Suprapubic skin (tissue), 4 donors: ENCODE measurements around the gene CLSTN3. TPM values are rescaled to one million over a fixed set of nuclear protein-coding genes. Genes with fewer than 3 reads are reported as not detected.

Experiments used
- DNase-seq, 2 donors: peaks; one replicate each; pipeline ENCODE4 v3.0.0-alpha.2; 2019; ENCODE audit warnings: low spot score in 2 of 2
- H3K27ac ChIP-seq: fragments of 200-600 bp; sonication (generic); one replicate; pipeline ENCODE4 v1.5.1; 2019
- H3K27me3 ChIP-seq: fragments of 200-600 bp; sonication (generic); one replicate; pipeline ENCODE4 v1.5.1; 2019
- H3K36me3 ChIP-seq: fragments of 200-600 bp; sonication (generic); one replicate; pipeline ENCODE4 v1.5.1; 2019
- H3K4me1 ChIP-seq: fragments of 200-600 bp; sonication (generic); one replicate; pipeline ENCODE4 v1.5.1; 2019
- H3K4me3 ChIP-seq: fragments of 200-600 bp; sonication (generic); one replicate; pipeline ENCODE4 v1.5.1; 2019; ENCODE audit warnings: mild to moderate bottlenecking
- H3K9me3 ChIP-seq: fragments of 200-600 bp; sonication (generic); one replicate; pipeline ENCODE4 v1.5.1; 2019
- CTCF ChIP-seq, 2 donors: fragments of 200-600 bp in 1 of 2; fragments of 450-650 bp in 1 of 2; sonication (generic) in 1 of 2; IDR thresholded peaks; one replicate each; pipeline ENCODE4 v1.5.1; 2016 to 2019; ENCODE audit warnings: antibody characterized with exemption in 2 of 2, mild to moderate bottlenecking in 1 of 2, moderate library complexity in 1 of 2
- EP300 ChIP-seq: sonication (generic); formaldehyde crosslinking; IDR thresholded peaks from one replicate; pipeline ENCODE4 v1.6.1; 2017; ENCODE audit warnings: antibody characterized with exemption
- POLR2A ChIP-seq, 2 donors: fragments of 450-650 bp; IDR thresholded peaks; one replicate each; pipeline ENCODE4 v1.6.1; 2017; ENCODE audit warnings: antibody characterized with exemption in 2 of 2, mild to moderate bottlenecking in 2 of 2, moderate library complexity in 2 of 2
- POLR2AphosphoS5 ChIP-seq, 3 donors: sonication (generic); formaldehyde crosslinking; IDR thresholded peaks; one replicate each; pipeline ENCODE4 v1.6.1; 2017; ENCODE audit warnings: antibody characterized with exemption in 3 of 3
- WGBS: methylation state at CpG from one replicate; pipeline ENCODE4 v1.1.5; 2018; 5-methylcytosine and 5-hydroxymethylcytosine counted together
- total RNA-seq, 4 donors: library from RNA; depleted of rRNA; stranded (reverse); fragments of >200 nt; gene quantifications; one replicate each; pipeline ENCODE4 v1.1.0, GENCODE V29; 2016

CLSTN3 gene
- total RNA-seq, 4 donors from 2014 or later = 29.9 to 69.8 (median 39.1) TPM

DNA sequence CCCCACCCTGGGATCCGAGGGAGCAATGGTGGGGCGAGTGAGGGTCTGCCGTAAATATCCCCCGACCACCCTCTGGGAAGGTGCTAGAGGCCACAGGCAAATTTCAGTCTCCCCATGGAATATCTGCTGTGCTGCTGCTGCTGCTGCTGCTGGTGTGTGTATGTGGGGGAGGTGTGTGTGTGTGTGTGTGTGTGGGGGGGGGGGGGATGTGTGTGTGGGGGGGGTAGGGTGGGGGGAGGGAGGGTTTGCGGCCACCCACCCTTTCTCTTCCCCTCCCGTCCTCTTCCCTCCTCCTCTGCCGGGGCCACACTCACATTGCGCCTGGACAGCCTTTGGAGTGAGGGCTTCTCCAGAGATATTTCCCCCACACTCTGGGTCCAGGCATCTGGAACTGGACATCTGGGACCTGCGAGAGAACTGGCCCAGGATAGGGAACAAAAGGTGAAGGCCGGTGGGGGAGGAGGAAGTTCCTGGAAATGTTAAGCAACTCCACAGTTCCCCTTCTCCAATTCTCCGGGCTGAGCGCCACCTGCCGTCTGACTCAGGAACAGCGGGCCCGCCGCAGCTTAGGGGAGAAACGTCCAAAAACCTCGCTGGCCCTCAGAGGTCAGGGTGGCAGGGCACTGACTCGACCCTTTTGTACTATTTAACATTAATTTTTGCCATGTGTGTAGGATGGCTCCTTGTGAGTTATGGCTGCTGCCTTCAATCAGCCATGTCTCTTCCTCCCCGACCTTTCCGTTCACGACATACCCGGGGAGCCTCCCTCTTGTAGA is 21.2 kb upstream of the CLSTN3 start, which contains the start of gene C1RL:
Gene C1RL, minus strand, starts transcription at position 419 of the 776 bp plus-strand sequence. Its CDS starts 34 bp downstream, at position 385.
- TF ChIP-seq POLR2A (IDR thresholded peaks at IDR 0.05) (no peak), POLR2AphosphoS5 (IDR thresholded peaks at IDR 0.05) (peak in 2 of 3 donors; percentile 81 to 84), CTCF (IDR thresholded peaks at IDR 0.05) (peak; percentile 93 to 99), EP300 (peak; percentile 33)
- no peaks in the 10 kb centered on the region for H3K9me3 ChIP-seq
- no peaks in the 10 kb centered on the region for H3K27me3 ChIP-seq
- H3K36me3 ChIP-seq = peaks cover 5% of the 10 kb centered on the region
- peak within 1 kb of the TSS; percentile 97 for H3K27ac ChIP-seq
- H3K4me3 ChIP-seq = peak within 1 kb of the TSS; percentile 63
- 12% methylated on average over 22 of the region's 23 CpGs for WGBS
- peak; percentile 96 to 97 for DNase-seq
- H3K4me1 ChIP-seq = peaks cover 38% of the 10 kb centered on the region

DNA sequence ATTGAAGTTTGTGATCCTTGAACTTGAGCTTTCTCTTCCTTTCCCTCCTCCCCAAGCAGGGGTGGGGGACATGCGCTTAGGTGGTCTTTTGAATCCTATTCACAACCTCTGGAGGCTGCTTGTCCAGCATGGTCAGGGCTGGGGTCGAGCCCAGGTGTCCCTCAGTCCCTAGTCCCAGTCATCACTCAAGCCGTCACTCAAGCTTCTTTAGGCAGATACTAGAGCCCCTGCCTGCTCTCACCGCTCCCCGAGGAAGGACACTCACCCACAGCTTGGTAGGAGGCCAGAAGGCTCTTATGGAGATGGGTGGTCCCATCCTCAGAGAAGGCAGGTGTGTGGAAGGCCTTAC is 20.6 kb upstream of the CLSTN3 start:
- Histone ChIP-seq H3K27me3 (no peaks in the 10 kb centered on the region), H3K4me3 (peak overlapping the region; percentile 63), H3K36me3 (no peaks in the 10 kb centered on the region), H3K27ac (peak overlapping the region; percentile 97), H3K4me1 (peaks cover 38% of the 10 kb centered on the region), H3K9me3 (no peaks in the 10 kb centered on the region)
- DNase-seq = peak in 1 of 2 donors; percentile 62
- no peak for TF ChIP-seq POLR2A (IDR thresholded peaks at IDR 0.05)
- no peak for TF ChIP-seq EP300
- TF ChIP-seq CTCF (IDR thresholded peaks at IDR 0.05) = no peak
- no peak for TF ChIP-seq POLR2AphosphoS5 (IDR thresholded peaks at IDR 0.05)
- whole genome bisulfite sequencing = 64% methylated on average over 5 of the region's 5 CpGs

- peaks cover 38% of the 10 kb centered on the region for H3K4me1 ChIP-seq
- no peak overlapping the region for H3K27ac ChIP-seq
- WGBS = 97% methylated on average over 5 of the region's 5 CpGs
- TF ChIP-seq EP300 (no peak), POLR2AphosphoS5 (IDR thresholded peaks at IDR 0.05) (no peak), CTCF (IDR thresholded peaks at IDR 0.05) (no peak), POLR2A (IDR thresholded peaks at IDR 0.05) (no peak)
- DNase-seq = peak; percentile 45 to 47
- H3K9me3 ChIP-seq = no peaks in the 10 kb centered on the region
- peaks cover 7% of the 10 kb centered on the region for H3K36me3 ChIP-seq
- no peaks in the 10 kb centered on the region for H3K27me3 ChIP-seq
- no peak overlapping the region for H3K4me3 ChIP-seq
Observed at GRCh38 chr12:7110661-7111060, 19.5 kb upstream of the CLSTN3 start.

DNA sequence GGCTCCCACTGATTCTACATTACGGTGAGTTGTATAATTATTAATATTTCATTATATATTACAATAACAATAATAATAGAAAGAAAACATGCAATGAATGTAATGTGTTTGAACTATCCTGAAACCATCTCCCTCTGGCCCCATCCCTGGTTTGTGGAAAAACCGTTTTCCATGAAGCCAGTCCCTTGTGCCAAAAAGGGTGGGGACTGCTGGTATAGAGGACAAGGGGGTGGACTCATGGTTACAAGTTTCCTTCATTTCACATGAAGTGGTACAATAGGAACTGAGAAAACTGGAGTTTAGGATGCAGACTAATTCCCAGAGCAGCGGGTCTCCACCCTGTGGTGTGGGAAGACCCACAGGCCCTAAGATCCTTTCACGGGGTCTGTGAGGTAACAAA is 18.1 kb upstream of the CLSTN3 start:
- H3K4me1 ChIP-seq = peaks cover 33% of the 10 kb centered on the region
- H3K9me3 ChIP-seq = no peaks in the 10 kb centered on the region
- TF ChIP-seq POLR2A (IDR thresholded peaks at IDR 0.05) (no peak), EP300 (no peak), POLR2AphosphoS5 (IDR thresholded peaks at IDR 0.05) (no peak), CTCF (IDR thresholded peaks at IDR 0.05) (no peak)
- no peak overlapping the region for H3K4me3 ChIP-seq
- no peaks in the 10 kb centered on the region for H3K27me3 ChIP-seq
- WGBS = 66% methylated on average over 4 of the region's 4 CpGs
- H3K36me3 ChIP-seq = peaks cover 20% of the 10 kb centered on the region
- H3K27ac ChIP-seq = peak overlapping the region; percentile 29
- DNase-seq = peak; percentile 43 to 63

GRCh38 chr12:7113389-7113871 is 16.7 kb upstream of the CLSTN3 start:
- WGBS = 36% methylated on average over 4 of the region's 5 CpGs

More at GRCh38 chr12:7113389-7113871, 16.7 kb upstream of the CLSTN3 start:
- no peak for TF ChIP-seq POLR2AphosphoS5 (IDR thresholded peaks at IDR 0.05)
- peak; percentile 74 to 85 for TF ChIP-seq CTCF (IDR thresholded peaks at IDR 0.05)
- no peaks in the 10 kb centered on the region for H3K27me3 ChIP-seq
- H3K27ac ChIP-seq = no peak overlapping the region
- peaks cover 24% of the 10 kb centered on the region for H3K36me3 ChIP-seq
- DNase-seq = peak; percentile 52 to 65
- no peaks in the 10 kb centered on the region for H3K9me3 ChIP-seq
- H3K4me1 ChIP-seq = peaks cover 19% of the 10 kb centered on the region
- H3K4me3 ChIP-seq = no peak overlapping the region
